ENCODE measurements around the gene PRR13.
"Not testable (repeated sequence)": the region's sequence is repeated elsewhere in the genome, so short reads cannot be mapped to it uniquely, and the experiment has no call there.

Gene PRR13

DNA sequence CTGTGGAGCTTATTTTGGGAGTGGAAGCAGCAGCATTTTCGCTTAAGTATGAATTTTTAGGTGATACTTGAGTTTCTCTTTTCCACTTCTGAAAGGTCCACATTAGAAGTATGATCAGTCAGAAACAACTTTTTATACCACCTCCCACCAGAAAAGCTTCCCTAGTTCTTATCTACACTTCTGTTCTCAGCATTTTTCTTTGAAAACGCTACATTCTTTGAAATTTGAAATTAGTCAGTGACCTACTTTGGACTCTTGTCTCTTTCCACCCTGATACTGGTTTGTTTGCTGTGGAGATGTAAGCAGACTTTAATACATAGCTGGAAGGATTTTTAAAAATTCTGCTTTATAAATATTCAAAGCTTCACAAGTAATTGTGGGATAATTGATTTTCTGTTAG lies 32.5 kb downstream of the PRR13 start:
- DNase-seq: no peak

DNA sequence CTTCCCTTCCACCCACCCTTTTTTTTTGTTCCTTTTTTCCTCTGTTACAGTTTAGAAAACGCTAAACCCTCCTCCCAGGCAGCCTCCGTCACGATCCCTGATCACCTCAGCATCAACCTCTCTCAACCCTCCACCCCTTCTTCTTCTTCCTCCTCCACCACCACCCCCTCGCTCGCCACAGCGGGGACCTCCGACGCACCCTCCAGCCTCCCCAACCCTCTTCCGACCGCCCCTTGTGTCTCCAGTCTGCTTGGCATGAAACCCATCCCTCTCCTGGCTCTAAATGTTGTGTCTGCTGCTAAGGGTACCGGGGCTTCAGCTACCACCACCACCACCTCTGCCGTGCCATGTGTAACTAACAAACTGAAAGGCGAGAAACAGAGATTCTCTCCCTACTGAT lies 33.3 kb downstream of the PRR13 start:
- no peak for DNase-seq

DNA sequence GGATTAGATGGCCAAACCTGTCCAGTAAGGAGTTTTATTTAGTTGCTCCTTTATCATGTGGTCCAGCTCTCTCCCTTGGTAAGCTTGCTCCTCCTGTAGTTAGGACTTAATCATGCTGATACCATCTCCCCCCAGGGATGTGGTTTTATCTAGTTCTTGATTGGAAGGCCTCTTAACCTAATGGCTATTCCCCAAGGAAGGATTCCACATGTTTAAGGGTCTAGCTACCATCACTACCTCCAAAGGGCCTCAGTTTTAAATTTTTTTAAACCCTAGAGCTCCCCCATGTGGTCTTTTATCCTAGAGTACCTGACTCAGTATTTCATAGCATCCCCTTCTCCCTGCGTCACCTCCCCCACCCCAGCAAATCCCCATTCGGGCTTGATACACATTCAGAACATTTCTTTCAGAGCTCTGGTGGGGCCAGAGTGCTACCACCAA lies 35.3 kb downstream of the PRR13 start:
- peak; percentile 34 for DNase-seq

DNA sequence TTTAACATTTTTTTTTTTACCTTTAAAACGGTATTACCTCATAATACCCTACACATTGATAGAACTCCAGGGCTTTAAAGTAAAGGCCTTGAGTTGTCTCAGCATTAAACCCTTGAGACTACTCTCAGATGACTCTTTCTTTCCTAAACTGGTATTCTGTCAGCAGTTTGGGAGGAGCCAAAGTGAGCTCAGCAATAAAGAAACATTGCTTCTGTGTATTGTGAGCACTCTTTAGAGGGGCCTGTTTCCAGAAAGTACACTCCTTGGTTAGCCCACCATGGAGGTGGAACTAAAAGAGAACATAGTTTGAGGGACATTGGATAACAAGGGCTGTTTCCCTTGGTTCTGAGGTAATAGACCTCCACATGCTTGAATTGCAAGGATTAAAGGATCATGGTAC lies 37.3 kb downstream of the PRR13 start:
- DNase-seq: no peak

DNA sequence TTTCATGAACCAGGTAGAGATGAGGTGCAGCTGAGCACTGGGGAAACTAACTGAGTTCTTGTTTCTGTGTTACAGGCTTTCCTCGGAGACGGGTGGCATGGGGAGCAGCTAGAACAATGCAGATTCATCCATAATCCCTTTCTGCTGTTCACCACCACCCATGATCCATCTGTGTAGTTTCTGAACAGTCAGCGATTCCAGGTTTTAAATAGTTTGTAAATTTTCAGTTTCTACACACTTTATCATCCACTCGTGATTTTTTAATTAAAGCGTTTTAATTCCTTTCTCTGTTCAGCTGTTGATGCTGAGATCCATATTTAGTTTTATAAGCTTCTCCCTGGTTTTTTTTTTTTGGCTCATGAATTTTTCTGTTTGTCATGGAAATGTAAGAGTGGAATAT lies 37.8 kb downstream of the PRR13 start:
- DNase-seq: no peak

DNA sequence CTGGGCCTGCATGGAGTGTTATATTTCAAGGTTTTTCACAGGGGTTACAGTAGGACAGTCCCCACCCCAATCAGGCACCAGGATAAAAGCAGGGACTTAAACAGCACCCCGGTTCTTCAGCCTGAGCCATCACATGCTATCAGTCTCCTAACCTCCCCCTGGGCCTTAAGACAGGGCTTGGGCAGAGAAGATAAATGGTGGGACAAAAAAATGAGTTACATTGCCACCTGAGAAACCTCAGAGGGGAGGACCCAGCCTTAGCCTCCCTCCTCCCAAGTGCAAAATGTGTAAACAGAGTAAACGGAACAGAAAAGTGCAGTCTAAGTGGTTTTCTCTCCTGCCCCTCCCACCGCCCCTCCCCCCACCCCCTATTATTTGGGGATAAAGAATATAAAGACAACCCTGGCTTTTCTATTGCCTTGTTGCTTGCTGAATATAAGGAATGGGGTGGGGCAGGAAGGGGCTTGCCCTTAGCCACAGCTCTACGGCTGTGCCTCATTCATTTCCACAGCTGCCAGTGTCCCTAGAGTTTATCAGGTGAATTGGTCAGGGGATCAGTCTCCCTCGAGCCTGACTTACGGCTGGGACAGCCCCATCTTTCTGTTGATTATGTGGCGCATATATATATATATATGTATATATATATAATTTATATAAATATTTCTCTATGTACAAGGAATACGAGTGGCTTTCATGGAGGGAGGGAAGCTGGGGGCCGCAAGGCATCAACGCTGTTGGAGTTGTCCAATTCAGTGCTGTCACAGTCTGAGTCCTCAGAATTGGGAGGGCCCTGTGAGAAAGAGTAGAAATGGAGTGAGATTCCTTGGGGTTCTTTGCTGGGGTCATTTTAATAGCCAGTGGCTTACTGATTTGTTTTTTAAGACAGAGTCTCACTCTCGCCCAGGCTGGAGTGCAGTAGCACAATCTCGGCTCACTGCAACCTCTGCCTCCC lies 39.2 kb downstream of the PRR13 start:
- no peak for DNase-seq

DNA sequence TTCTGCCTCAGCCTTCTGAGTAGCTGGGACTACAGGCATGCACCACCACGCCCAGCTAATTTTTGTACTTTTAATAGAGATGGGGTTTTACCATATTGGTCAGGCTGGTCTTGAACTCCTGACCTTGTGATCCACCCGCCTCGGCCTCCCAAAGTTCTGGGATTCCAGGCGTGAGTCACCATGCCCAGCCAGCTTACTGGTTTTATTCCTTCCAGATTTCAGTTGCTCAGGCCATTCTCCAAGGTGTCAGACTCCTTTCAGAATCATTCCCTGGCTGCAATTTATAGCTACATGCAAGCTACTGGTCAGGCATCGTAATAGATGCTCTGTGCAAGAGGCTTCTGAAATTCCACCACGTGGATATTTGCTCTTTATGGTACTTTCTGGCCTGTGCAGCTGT lies 39.9 kb downstream of the PRR13 start:
- DNase-seq: not testable (repeated sequence)

DNA sequence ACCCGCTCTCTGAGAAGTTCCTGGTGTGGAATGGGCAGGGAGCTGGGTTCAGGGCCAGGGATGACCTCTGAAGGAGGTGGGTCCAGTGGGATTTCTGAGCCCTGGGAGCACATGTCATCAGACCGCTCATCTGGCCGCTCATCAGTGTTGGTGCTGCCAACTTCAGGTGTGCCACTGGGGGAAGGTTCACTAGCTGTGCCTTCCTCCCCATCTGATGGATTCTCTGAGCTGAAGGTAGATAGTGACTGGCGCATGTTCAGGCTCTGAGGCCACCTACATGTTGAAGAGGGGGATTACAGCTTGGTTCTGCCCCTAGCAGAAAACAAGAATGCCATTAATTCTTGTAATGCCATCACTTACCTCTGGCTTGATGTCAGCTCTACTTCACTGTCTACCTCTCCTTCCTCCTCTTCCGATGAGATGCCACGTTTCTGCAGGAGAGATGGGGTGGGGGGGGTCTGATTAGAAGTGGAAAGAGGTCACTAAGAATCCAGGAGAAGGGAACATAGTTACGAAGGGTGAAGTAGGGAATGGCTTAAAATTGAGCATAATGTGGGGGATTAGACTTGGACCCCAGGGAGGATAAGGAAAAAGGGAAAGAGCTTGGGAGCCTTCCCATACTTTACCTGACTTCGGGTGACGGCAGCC lies 40.5 kb downstream of the PRR13 start:
- DNase-seq: no peak

DNA sequence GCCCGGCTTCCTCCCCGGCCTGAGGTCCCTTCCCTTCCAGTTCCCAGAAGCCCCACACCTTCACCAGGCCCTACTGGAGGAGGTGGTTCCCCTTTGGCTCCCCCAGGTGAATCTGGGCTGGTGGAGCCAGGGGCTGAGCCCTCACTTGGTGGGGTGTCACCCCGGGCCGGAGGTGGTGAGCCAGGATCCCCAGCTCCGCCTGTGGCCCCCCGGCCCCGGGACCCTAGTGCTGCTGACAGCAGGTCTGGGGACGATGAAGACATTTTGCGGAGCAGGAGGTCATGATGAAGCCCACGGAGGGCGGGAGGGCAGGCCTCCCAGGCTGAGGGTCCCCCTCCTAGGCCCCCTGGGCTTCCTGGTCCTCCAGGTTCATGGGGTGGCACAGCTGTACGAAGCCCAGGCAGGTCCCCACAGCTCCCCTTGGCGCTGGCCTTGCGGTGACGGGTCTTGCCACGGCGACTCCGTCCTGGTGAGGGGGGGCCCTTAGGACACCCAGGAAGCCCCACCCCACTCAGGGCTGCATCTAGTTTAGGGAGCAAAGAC lies 41.2 kb downstream of the PRR13 start:
- DNase-seq: no peak

DNA sequence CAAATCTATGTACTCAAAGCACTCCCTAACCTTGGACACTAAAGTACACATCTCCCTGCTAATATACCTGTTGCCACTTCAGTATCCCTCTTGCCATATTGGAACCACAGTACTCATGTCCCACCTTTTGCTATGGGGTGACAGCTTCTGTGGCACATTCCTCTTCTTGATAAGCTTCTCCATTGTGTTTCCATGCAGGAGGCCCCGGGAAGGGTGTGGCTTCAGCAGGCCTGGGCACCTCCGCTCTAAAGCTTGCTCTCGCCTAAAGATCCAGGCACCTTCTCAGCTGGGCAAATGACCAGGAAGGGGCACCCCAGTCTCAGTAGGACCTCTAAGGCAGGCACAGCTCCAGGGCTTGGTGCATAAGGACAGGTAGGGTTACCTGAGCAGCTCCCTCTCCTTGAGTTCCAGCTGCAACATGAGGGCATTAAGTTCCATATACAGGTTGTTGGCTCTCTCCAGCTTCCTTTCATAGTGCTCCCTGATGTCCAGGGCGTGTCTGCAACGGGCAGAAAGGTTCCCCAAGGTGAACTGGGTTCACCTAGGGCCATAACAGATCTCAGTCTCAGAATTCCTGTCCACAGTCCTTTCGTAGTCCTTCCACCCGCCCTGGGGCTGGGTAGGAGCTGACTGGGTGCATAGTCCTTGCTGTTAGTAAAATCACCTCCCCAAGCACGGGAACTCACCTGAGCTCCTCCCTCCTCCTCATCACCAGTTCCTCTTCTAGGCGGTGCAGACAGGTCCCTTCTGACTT lies 41.9 kb downstream of the PRR13 start:
- no peak for DNase-seq

DNA sequence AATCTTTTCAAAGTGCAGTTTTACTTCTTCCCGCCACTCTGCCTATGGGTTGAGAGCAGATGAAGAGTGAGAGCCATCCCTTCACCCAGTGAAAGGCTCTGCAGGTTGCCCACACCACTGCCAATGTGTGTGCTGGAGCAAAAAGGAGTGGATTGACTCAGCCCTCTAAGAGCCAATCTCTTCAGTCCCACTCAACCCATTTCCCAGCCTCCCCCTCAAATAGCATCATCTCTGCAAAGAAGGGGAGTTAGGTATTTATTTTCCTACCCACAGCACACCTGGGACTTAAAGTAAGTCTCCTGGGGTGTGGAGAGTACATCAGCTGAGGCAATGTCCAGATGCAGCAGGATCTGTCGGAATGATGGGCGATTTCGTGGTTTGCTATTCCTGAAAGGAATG lies 42.4 kb downstream of the PRR13 start:
- no peak for DNase-seq

DNA sequence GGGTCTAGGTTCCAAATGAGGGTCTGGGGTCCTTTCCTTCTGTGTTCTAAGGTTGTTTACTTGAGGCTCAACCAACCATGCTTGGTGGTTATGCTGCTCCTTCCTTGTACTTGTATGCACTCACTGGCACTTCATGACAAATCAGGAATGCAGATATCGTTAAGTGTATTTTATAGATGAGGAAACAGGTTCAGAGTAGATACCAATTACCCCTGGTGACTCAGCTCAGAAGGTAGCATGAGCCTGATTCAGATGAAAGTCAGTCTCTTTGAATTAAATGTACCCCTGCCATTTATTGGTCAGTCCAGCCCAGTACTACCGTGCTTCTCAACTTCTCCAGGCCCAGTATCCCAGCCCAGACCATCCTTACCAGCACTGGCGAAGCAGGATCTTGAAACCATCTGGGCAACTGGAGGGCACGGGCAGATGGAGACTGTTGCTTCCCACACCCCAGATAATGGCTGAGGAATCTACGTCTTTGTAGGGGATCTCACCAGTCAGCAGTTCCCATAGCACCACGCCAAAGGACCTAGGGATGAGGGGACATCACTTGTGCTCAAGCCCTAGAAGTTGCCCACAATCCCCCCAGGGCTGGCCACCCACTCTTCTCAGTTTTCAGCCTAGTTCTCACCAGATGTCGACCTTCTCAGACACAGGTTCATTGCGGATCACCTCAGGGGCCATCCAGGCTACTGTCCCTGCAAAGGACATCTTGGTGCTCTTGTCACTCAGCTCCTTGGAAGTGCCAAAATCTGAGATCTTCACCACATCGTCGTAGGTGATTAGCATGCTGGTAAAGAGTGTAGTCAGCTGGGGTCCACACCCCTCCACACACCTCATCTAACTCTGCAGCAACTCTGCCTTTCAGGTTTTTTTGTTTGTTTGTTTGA lies 43.4 kb downstream of the PRR13 start:
- no peak for DNase-seq

DNA sequence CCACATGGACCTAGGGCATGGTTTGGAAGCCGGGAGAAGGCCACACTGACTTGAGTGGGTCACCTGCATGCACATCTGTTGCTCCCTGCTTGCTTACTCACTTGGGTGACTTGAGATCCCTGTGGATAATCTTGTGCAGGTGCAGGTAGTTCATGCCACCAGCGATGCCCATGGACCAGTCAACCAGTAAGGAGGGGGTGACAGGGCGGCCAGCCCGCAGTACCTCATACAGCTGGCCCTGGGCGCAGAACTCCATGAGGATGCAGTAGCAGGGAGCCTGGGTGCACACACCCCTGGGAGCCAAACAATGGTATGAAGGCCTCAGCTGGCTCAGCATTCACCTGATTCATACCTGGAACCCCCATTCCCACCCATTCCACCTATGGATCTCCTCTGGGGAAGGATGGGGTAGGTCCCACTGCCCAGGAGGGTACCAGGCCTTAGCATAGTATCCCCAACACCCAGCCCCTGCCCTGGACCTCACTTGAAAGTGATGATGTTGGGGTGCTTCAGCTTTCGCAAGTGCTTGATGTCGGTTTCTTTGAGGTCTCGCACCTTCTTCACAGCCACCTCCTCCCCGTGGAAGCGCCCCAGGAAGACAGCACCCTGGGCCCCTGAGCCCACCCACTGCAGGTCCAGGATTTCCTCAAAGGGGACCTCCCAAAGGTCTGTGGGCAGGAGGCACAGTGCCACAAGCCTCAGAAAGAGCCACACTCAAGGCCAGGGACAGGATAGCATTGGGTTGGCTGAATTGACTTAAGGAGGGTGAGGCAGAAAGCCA lies 44.6 kb downstream of the PRR13 start:
- DNase-seq: no peak

DNA sequence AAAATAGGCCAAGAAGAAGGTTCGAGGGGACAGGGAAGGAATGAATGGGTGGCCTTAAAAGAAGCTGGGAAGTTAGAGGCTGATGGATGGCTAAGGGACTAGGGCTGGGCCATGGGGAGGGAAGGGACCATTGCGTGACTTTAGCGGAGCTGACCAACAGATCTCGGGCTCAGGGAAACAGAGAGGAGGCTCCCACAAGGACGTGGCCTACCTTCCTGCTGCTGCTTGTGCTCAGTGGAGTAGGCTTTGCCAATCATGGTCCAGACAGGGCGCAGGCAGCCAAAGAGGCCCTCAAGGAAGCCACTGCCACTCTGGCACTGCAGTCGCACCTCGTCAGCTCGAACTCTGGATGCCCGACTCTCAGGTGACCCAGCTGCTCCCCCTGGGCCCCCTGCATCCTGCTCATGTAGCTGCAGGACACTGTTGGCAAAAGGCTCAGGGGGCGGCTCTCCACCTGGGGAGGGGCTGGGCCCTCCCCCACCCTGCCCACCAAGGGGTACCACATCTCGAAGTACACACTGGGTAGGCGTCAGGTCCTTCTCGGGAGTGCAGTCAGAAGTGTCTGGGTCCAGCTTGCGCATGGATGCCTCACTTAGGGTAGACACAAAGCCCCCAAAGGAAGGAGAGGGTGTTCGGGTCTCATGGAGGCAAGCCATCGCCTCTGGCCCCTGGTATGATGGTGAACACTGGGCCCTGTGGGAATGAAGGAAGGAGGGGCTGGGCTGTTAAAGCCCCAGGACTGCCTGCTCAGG lies 45.4 kb downstream of the PRR13 start:
- no peak for DNase-seq

DNA sequence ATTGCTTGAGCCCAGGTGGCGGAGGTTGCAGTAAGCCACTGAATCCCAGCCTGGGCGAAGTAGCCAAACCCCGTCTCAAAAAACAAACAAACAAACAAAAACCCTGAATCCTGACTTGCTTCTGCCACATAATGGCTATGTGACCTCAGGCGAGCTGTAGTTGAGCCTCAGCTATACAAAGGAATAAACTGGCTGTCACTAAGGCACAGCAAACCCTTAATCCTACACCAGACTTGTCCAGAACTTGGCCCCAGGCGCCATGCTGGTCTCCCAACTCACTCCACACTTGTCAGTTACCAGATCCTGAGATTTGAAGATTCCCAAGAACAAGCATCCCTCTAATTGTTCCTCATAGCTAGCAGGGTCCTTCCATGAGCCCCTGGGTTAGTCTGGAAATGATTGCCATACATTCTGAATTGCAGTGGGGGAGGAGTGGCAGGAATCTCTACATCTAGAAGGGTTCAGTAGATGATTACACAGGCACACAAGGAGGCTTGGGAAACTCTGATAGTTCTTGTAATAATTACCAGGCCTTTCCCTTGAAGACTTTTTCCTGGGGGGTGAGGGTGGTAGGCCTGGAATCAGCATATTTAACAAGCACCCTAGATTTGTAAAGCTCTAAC lies 47.8 kb downstream of the PRR13 start:
- DNase-seq: no peak

DNA sequence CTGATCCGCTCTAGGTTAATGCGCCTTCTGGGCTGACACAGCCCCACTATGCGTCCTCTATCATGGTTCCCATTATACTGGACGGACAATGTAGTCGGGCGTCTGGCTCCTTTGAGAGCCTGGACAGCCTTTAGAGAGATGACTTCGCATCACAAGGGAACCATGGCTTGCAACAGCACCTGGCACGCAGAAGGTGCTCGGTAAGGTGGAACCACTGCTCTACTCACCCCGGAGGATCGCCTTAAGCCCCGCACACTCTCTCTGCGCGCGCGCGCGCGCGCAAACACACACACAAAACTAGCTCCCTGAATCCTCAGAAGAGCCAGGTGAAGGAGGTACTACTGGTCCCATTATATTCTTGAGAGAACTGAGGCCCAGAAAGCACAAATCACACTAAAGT lies 50.7 kb downstream of the PRR13 start:
- DNase-seq: no peak

DNA sequence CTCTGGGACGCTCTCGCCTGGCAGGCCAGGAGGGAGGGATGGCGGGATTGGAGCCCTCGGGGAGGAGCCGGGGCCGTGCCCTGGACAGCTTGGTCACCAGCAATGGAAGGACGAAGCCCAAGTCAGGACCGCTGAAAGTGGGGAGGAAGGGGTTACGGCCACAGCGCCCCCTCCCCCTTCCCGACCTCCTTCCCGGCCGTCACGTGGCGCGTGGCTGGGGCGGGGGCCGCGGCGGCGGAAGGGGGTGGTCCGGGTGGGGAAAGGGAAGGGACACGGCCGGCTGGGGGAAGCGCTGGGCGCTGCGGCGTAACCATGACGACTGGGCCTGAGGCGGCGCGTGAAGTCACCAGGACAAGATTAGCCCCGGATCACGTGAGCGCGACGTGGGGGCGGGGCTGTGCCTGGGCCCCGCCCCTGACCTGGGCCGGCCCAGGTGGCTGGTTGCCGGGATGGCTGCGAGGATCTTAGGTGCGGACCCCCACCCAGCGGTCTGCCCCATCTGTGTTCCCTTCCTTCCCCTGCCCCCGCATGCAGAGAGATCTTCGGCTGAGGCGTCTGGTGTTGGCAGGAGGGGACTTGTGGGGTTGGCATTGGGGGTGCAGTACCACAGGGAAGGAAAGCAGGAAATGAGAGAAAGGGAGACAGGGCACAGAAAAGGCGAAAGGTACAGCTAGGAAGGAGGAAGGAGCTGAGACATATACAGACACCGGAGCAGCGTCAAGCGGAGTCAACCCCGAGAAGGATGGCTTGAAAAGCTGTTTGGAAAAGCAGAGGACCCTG lies 51.5 kb downstream of the PRR13 start:
- DNase-seq: peak; percentile 90

DNA sequence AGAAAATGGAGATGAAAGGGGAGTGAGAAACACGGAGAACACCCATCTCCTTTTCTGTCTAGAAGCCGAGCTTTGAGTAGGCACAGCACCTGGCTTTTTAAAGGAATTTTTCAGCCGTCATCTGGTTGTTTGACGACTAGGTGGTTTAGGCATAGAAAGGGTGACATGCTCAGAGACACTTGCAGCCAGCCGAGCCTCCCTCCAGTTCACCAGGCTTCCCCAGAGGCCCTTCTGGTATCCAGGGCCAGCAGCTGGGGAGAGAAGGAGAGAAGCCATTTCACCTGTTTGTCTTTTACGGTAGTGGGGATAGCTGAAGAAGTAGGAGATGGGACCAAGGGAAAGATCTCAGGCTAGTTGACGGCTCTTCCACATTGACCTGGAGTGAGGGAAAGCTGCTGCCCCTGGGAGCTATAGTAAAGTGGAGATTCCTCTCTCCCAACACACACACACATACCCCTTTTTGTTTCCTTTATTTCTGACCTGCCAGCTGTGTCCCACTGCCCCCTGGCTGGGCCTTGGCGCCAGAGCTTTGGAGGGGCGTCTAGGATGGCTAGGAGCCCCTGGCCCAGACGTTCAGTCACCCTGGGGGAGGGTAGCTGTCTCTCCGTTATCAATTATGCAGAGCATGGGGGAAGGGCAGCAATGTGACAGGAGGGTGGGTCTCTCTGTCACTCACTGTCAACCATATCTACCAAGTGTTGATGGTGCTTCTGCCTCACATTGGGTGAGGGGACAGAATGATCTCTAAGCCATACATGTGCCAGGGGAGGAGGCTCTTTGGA lies 52.3 kb downstream of the PRR13 start:
- DNase-seq: no peak

All from CD4-positive, alpha-beta T cell treated with Interleukin-12 subunit alpha and Interleukin-12 subunit beta, for 1 hour (primary cell).